HEK293 (cell line): ENCODE results near the gene SERPINA12.
"Not testable (repeated sequence)": the region's sequence is repeated elsewhere in the genome, so short reads cannot be mapped to it uniquely, and the experiment has no call there.

ENCODE experiments used
- CTCF ChIA-PET: fragments of 350-600 bp; formaldehyde crosslinking; extraction: SDS; loops from one replicate; lab custom pipeline; 2021; ENCODE audit warnings: antibody characterized with exemption; lab: Yijun Ruan, JAX
- POLR2A ChIA-PET: fragments of 300-600 bp; formaldehyde crosslinking; extraction: SDS; loops from one replicate; lab custom pipeline; 2020; ENCODE audit warnings: antibody characterized with exemption, inconsistent platforms; lab: Yijun Ruan, JAX
- H3K27ac ChIP-seq: fragments of 200-500 bp; sonication (Bioruptor generic); 2 replicates; pipeline ENCODE4 v1.5.1; 2014; ENCODE audit warnings: low read depth, low read length, control low read depth, inconsistent platforms; ENCODE audit errors: extremely low read depth
- H3K36me3 ChIP-seq, 2 experiments: fragments of 200-500 bp in 1 of 2; sonication (Bioruptor generic) in 1 of 2; 1 replicate in 1 of 2; 2 replicates in 1 of 2; pipeline ENCODE4 v1.5.1; 2014 to 2017; ENCODE audit warnings: inconsistent platforms in 2 of 2, low read length in 2 of 2; ENCODE audit not compliant: control insufficient read depth in 2 of 2, insufficient read depth in 1 of 2
- H3K4me1 ChIP-seq: fragments of 200-500 bp; sonication (Bioruptor generic); 2 replicates; pipeline ENCODE4 v1.5.1; 2014; ENCODE audit warnings: mild to moderate bottlenecking, low read length, inconsistent platforms; ENCODE audit not compliant: control insufficient read depth, insufficient read depth
- H3K4me3 ChIP-seq: 2 replicates; pipeline ENCODE4 v1.5.1; 2011; ENCODE audit warnings: low read depth, mild to moderate bottlenecking, control low read depth, low read length, moderate library complexity
- H3K9me3 ChIP-seq: fragments of 200-500 bp; sonication (Bioruptor generic); 2 replicates; pipeline ENCODE4 v1.5.1; 2014; ENCODE audit warnings: low read depth, low read length, inconsistent platforms; ENCODE audit not compliant: control insufficient read depth, insufficient read depth
- KLF1 ChIP-seq: fragments of 450-650 bp; formaldehyde crosslinking; IDR thresholded peaks from 2 replicates; pipeline ENCODE4 v1.5.1; 2016; ENCODE audit warnings: missing biosample characterization, missing genetic modification characterization
- PATZ1 ChIP-seq: fragments of 450-650 bp; formaldehyde crosslinking; IDR thresholded peaks from 2 replicates; pipeline ENCODE4 v1.5.1; 2016; ENCODE audit warnings: missing biosample characterization, missing genetic modification characterization
- SALL2 ChIP-seq: fragments of 450-650 bp; formaldehyde crosslinking; IDR thresholded peaks from 2 replicates; pipeline ENCODE4 v1.5.0; 2017; ENCODE audit warnings: missing biosample characterization, mild to moderate bottlenecking, missing genetic modification characterization, borderline replicate concordance
- ZNF138 ChIP-seq: fragments of 450-650 bp; formaldehyde crosslinking; IDR thresholded peaks from 2 replicates; pipeline ENCODE4 v1.5.1; 2016; ENCODE audit warnings: missing biosample characterization, missing genetic modification characterization, borderline replicate concordance
- ZNF223 ChIP-seq: fragments of 450-650 bp; formaldehyde crosslinking; IDR thresholded peaks from 2 replicates; pipeline ENCODE4 v1.5.1; 2016; ENCODE audit warnings: missing biosample characterization, missing genetic modification characterization
- ZNF398 ChIP-seq: fragments of 450-650 bp; formaldehyde crosslinking; IDR thresholded peaks from 2 replicates; pipeline ENCODE4 v1.5.1; 2017; ENCODE audit warnings: missing biosample characterization, missing genetic modification characterization
- ZNF558 ChIP-seq: fragments of 450-650 bp; formaldehyde crosslinking; IDR thresholded peaks from 2 replicates; pipeline ENCODE4 v1.5.1; 2016; ENCODE audit warnings: missing biosample characterization, missing genetic modification characterization
- ZNF629 ChIP-seq: fragments of 450-650 bp; formaldehyde crosslinking; IDR thresholded peaks from 2 replicates; pipeline ENCODE4 v1.5.1; 2017; ENCODE audit warnings: missing biosample characterization, missing genetic modification characterization
- ZNF645 ChIP-seq: fragments of 450-650 bp; formaldehyde crosslinking; IDR thresholded peaks from 2 replicates; pipeline ENCODE4; 2016; ENCODE audit warnings: missing biosample characterization, missing genetic modification characterization
- ZNF747 ChIP-seq: fragments of 450-650 bp; formaldehyde crosslinking; IDR thresholded peaks from 2 replicates; pipeline ENCODE4 v1.5.1; 2016; ENCODE audit warnings: missing biosample characterization, missing genetic modification characterization

The SERPINA12 gene

GRCh38 chr14:94515426-94515825 lies 6.2 kb upstream of the SERPINA12 start:
- POLR2A ChIA-PET: no interaction called here
- H3K4me3 ChIP-seq: no peak overlapping the region
- CTCF ChIA-PET: interaction anchor here (0.7 kb wide), 1 partner anchor 21 kb away, joined by 3 read pairs; no protein-coding TSS in a partner anchor
- H3K9me3 ChIP-seq: no peaks in the 10 kb centered on the region
- no peak for TF ChIP-seq ZNF398 (tag by site-specific recombination)
- no peak overlapping the region for H3K27ac ChIP-seq
- H3K36me3 ChIP-seq: no peaks in the 10 kb centered on the region; a peak in 1 of 3 replicates
- no peaks in the 10 kb centered on the region for H3K4me1 ChIP-seq

GRCh38 chr14:94514351-94514750 lies 5.1 kb upstream of the SERPINA12 start:
- CTCF ChIA-PET: no interaction called here

GRCh38 chr14:94510481-94510880 lies 1.2 kb upstream of the SERPINA12 start:
- H3K4me1 ChIP-seq: not testable (repeated sequence)
- CTCF ChIA-PET: interaction anchor here (1.0 to 1.4 kb wide), 2 partner anchors 24 to 39 kb away, joined by 3 to 5 read pairs; no protein-coding TSS in a partner anchor

More at GRCh38 chr14:94514351-94514750, 5.1 kb upstream of the SERPINA12 start:
- no peak for TF ChIP-seq ZNF138 (tag by site-specific recombination)
- no peak for TF ChIP-seq PATZ1
- no peak for TF ChIP-seq ZNF747 (tag by site-specific recombination)
- no peak for TF ChIP-seq SALL2 (tag by site-specific recombination)
- TF ChIP-seq ZNF645 (tag by site-specific recombination): no peak
- TF ChIP-seq ZNF629 (tag by site-specific recombination): no peak
- POLR2A ChIA-PET: no interaction called here
- Histone ChIP-seq H3K4me3 (no peak overlapping the region), H3K9me3 (no peaks in the 10 kb centered on the region), H3K36me3 (no peaks in the 10 kb centered on the region; a peak in 1 of 3 replicates), H3K27ac (no peak overlapping the region), H3K4me1 (no peaks in the 10 kb centered on the region)

GRCh38 chr14:94505641-94506040 lies 3.6 kb downstream of the SERPINA12 start:
- no peaks in the 10 kb centered on the region for H3K9me3 ChIP-seq
- no peak overlapping the region for H3K4me3 ChIP-seq
- H3K36me3 ChIP-seq: no peaks in the 10 kb centered on the region
- POLR2A ChIA-PET: no interaction called here
- TF ChIP-seq ZNF558 (tag by site-specific recombination) (no peak), KLF1 (tag by site-specific recombination) (no peak), ZNF223 (no peak)
- TF ChIP-seq, all 188 proteins: peak for 0
- CTCF ChIA-PET: no interaction called here
- Histone ChIP-seq H3K4me1 (no peaks in the 10 kb centered on the region), H3K27ac (no peak overlapping the region)

More at GRCh38 chr14:94510481-94510880, 1.2 kb upstream of the SERPINA12 start:
- H3K27ac ChIP-seq, POLR2A ChIA-PET, H3K36me3 ChIP-seq, H3K4me3 ChIP-seq, H3K9me3 ChIP-seq: not testable (repeated sequence)
